HepG2 (cell line): ENCODE data around the gene ABCC8. TPM values are rescaled to one million over a fixed set of nuclear protein-coding genes. Genes with fewer than 3 reads are reported as not detected.
A peak's percentile ranks its signal among the peaks of the same experiment; 100 is the strongest.

Source experiments
- BORCS8-MEF2B ChIP-seq: sonication (generic); formaldehyde crosslinking; IDR thresholded peaks from 2 replicates; pipeline ENCODE4 v1.8.0; 2022; ENCODE audit warnings: mild to moderate bottlenecking, missing genetic modification reagents
- CBX1 ChIP-seq: IDR thresholded peaks from one replicate; pipeline ENCODE4 v1.6.1; 2016; ENCODE audit warnings: antibody characterized with exemption, low read depth
- CBX2 ChIP-seq, 2 experiments: fragments of 200-600 bp in 1 of 2; sonication (generic); formaldehyde crosslinking in 1 of 2; IDR thresholded peaks; 2 replicates each; pipeline versions ENCODE4 v1.7.0 to v1.8.1; 2018 to 2022; ENCODE audit warnings: low read depth in 2 of 2, low read length in 1 of 2, mild to moderate bottlenecking in 1 of 2, missing genetic modification reagents in 1 of 2
- DBP ChIP-seq: sonication (generic); formaldehyde crosslinking; IDR thresholded peaks from 2 replicates; pipeline ENCODE4 v1.4.0; 2020; ENCODE audit warnings: missing genetic modification reagents; ENCODE audit errors: not compliant biosample characterization
- EP300 ChIP-seq, 3 experiments: sonication (generic) in 1 of 3; formaldehyde crosslinking in 1 of 3; IDR thresholded peaks; 2 replicates each; pipeline versions ENCODE4 v1.5.1 to v1.6.1; 2011 to 2020; ENCODE audit warnings: low read depth in 2 of 3, low read length in 2 of 3, borderline replicate concordance in 1 of 3, improper control_type of control experiment in 1 of 3, mild to moderate bottlenecking in 1 of 3, missing genetic modification reagents in 1 of 3, moderate library complexity in 1 of 3
- IRF2 ChIP-seq: IDR thresholded peaks from 2 replicates; pipeline ENCODE4 v1.6.1; 2018; ENCODE audit warnings: missing genetic modification reagents, missing compliant biosample characterization
- MEIS1 ChIP-seq: sonication (generic); formaldehyde crosslinking; IDR thresholded peaks from 2 replicates; pipeline ENCODE4 v1.9.0; 2021; ENCODE audit warnings: mild to moderate bottlenecking, missing genetic modification reagents, moderate library complexity, borderline replicate concordance
- NFE2L2 ChIP-seq: fragments of 150-350 bp; IDR thresholded peaks from 2 replicates; pipeline ENCODE4 v1.6.1; 2014; ENCODE audit warnings: low read length
- NONO ChIP-seq, 2 experiments: fragments of 450-650 bp in 1 of 2; sonication (generic) in 1 of 2; formaldehyde crosslinking in 1 of 2; IDR thresholded peaks in 1 of 2; conservative IDR thresholded peaks in 1 of 2; 2 replicates each; pipeline versions ENCODE4 v1.6.1 to v1.8.0; 2017 to 2022; ENCODE audit warnings: mild to moderate bottlenecking in 1 of 2, missing genetic modification reagents in 1 of 2, moderate library complexity in 1 of 2
- PAXIP1 ChIP-seq: sonication (generic); formaldehyde crosslinking; conservative IDR thresholded peaks from 2 replicates; pipeline ENCODE4 v1.4.0; 2020; ENCODE audit warnings: mild to moderate bottlenecking, missing genetic modification reagents, moderate library complexity
- SIN3A ChIP-seq: IDR thresholded peaks from 2 replicates; pipeline ENCODE4 v1.6.1; 2011; ENCODE audit warnings: low read depth, mild to moderate bottlenecking, control low read depth, low read length, borderline replicate concordance
- SIX1 ChIP-seq: sonication (generic); formaldehyde crosslinking; IDR thresholded peaks from 2 replicates; pipeline ENCODE4 v1.4.0; 2020; ENCODE audit warnings: missing genetic modification reagents, borderline replicate concordance
- SOX13 ChIP-seq, 3 experiments: fragments of 450-650 bp in 1 of 3; sonication (generic) in 1 of 3; formaldehyde crosslinking in 1 of 3; IDR thresholded peaks in 2 of 3; conservative IDR thresholded peaks in 1 of 3; 2 replicates each; pipeline versions ENCODE4 v1.5.0 to v1.6.1; 2016 to 2020; ENCODE audit warnings: antibody characterized with exemption in 1 of 3, mild to moderate bottlenecking in 1 of 3, missing compliant biosample characterization in 1 of 3, missing genetic modification reagents in 1 of 3, moderate library complexity in 1 of 3
- ZBTB14 ChIP-seq: sonication (generic); formaldehyde crosslinking; IDR thresholded peaks from 2 replicates; pipeline ENCODE4 v1.4.0; 2020; ENCODE audit warnings: missing genetic modification reagents
- ZNF333 ChIP-seq: sonication (generic); formaldehyde crosslinking; IDR thresholded peaks from 2 replicates; pipeline ENCODE4 v1.4.0; 2020; ENCODE audit warnings: mild to moderate bottlenecking, missing genetic modification reagents, borderline replicate concordance
- polyA plus RNA-seq, 8 experiments: library from polyadenylated mRNA; depleted of rRNA in 3 of 8; stranded (reverse) in 7 of 8; unstranded in 1 of 8; fragments of >200 nt; fragmentation: Illumina TruSeq in 4 of 8; extraction: Trizol in 4 of 8; gene quantifications; 2 replicates each; pipeline versions ENCODE4 v1.2.1 to v1.2.3, GENCODE V29; 2011 to 2016; ENCODE audit warnings: low read depth in 4 of 8, missing spikeins in 1 of 8, mixed read lengths in 1 of 8; ENCODE audit not compliant: insufficient read depth in 1 of 8
- total RNA-seq, 5 experiments: library from RNA; depleted of rRNA; stranded (reverse); fragments of >200 nt; fragmentation: Illumina TruSeq; extraction: Trizol; gene quantifications; 2 replicates each; pipeline ENCODE4 v1.2.3, GENCODE V29; 2016; ENCODE audit warnings: low read depth in 1 of 5
- TF ChIP-seq, protein P1 (sequence below): sonication (generic); formaldehyde crosslinking; IDR thresholded peaks from 2 replicates; pipeline ENCODE4 v1.5.1; 2020; ENCODE audit warnings: missing genetic modification reagents, mild to moderate bottlenecking, borderline replicate concordance
- TF ChIP-seq, protein P2 (sequence below): sonication (generic); formaldehyde crosslinking; IDR thresholded peaks from 2 replicates; pipeline ENCODE4 v1.4.0; 2020; ENCODE audit warnings: mild to moderate bottlenecking, missing genetic modification reagents
- TF ChIP-seq, protein P3 (sequence below): sonication (generic); formaldehyde crosslinking; IDR thresholded peaks from 2 replicates; pipeline ENCODE4 v1.5.0; 2020; ENCODE audit warnings: missing genetic modification reagents

Gene ABCC8
- total and polyA plus RNA-seq, 2 of the 13 experiments (the other 11 are each of a cell fraction or from before 2014, with no cell fraction given): not detected

DNA sequence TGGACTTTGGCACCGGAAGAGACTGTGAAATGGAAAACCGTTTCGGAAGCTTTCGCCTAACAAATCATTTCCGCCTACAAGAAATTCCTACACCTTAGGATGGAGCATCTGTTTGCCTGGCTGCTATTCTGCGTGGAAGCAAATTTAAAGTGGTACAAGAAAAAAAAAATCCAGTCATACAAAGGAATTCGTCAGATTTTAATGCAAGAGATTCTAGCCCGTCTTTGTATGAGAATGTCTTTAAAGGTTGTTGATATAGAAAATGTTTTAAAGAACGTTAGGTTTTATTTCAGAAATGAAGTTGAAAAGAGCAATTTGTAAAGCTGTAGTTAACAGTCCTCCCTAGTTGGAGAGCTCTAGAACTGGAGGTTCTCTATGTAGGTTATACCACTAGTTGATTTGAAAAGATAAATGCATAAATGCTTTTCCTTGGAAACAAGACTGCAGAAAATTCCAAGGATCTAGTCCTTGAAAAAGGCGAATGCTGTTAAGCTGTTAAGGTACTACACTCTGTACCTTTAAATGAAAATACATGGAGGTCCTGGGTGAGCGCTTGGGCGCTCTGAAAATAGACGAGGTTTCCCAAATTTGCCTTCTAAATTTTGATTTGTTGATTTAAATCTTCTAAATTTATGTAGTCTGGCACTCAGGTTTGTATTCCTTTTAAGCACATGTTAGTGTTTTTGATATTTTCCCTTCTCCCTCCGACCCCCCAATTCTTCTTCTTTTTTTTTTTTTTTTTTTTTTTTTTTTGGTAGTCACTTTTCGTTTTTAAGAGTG is 122.6 kb downstream of the ABCC8 start (continued):
- TF ChIP-seq CBX2 (IDR thresholded peaks at IDR 0.05; ENCODE audit: low read depth, low read length) (no peak), CBX2 (CRISPR knock-in tag; IDR thresholded peaks at IDR 0.05; ENCODE audit: low read depth) (no peak), NONO (IDR thresholded peaks at IDR 0.05) (no peak), NONO (CRISPR knock-in tag; conservative IDR thresholded peaks at IDR 0.05) (no peak), MEIS1 (no peak), DBP (CRISPR knock-in tag) (no peak), ZNF333 (CRISPR knock-in tag) (no peak), IRF2 (no peak), PAXIP1 (no peak), SOX13 (IDR thresholded peaks at IDR 0.05) (no peak), SOX13 (CRISPR knock-in tag; conservative IDR thresholded peaks at IDR 0.05 in 1 of 2, IDR thresholded peaks at IDR 0.05 in 1 of 2) (no peak), CBX1 (no peak), SIX1 (CRISPR knock-in tag) (peak; percentile 55; the same call in 1 of the 2 replicates), ZBTB14 (CRISPR knock-in tag) (no peak), BORCS8-MEF2B (CRISPR knock-in tag) (no peak), SIN3A (no peak), EP300 (IDR thresholded peaks at IDR 0.05; ENCODE audit: low read depth in 2 of 2, low read length in 2 of 2) (0 out of 4 replicates have a peak, but pooled peaks of 1 of the 2 experiments have one; percentile 24), EP300 (CRISPR knock-in tag; IDR thresholded peaks at IDR 0.05; ENCODE audit: borderline replicate concordance) (no peak), NFE2L2 (no peak)
- TF ChIP-seq, protein P1, sequence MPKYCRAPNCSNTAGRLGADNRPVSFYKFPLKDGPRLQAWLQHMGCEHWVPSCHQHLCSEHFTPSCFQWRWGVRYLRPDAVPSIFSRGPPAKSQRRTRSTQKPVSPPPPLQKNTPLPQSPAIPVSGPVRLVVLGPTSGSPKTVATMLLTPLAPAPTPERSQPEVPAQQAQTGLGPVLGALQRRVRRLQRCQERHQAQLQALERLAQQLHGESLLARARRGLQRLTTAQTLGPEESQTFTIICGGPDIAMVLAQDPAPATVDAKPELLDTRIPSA (CRISPR knock-in tag): no peak
- TF ChIP-seq, protein P2, sequence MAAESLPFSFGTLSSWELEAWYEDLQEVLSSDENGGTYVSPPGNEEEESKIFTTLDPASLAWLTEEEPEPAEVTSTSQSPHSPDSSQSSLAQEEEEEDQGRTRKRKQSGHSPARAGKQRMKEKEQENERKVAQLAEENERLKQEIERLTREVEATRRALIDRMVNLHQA (CRISPR knock-in tag): no peak
- TF ChIP-seq, protein P3, sequence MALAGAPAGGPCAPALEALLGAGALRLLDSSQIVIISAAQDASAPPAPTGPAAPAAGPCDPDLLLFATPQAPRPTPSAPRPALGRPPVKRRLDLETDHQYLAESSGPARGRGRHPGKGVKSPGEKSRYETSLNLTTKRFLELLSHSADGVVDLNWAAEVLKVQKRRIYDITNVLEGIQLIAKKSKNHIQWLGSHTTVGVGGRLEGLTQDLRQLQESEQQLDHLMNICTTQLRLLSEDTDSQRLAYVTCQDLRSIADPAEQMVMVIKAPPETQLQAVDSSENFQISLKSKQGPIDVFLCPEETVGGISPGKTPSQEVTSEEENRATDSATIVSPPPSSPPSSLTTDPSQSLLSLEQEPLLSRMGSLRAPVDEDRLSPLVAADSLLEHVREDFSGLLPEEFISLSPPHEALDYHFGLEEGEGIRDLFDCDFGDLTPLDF (CRISPR knock-in tag): 0 out of 2 replicates have a peak, but pooled peaks have one; percentile 10
